CD14-positive monocyte (primary cell): ENCODE data around the gene ACOT2. TPM values are rescaled to one million over a fixed set of nuclear protein-coding genes. Genes with fewer than 3 reads are reported as not detected.

Experiments used
- DNase-seq, 3 donors: peaks; one replicate each; pipeline ENCODE4 v3.0.0-alpha.2; 2011 to 2022
- H2AFZ ChIP-seq: 2 replicates; pipeline ENCODE4 v1.6.0; 2012; ENCODE audit warnings: mild to moderate bottlenecking, low read depth, low read length, inconsistent platforms; ENCODE audit not compliant: insufficient read depth, poor library complexity, severe bottlenecking
- H3K27ac ChIP-seq, 2 donors: 1 replicate in 1 of 2; 2 replicates in 1 of 2; pipeline ENCODE4 v1.5.1; 2012 to 2013; ENCODE audit warnings: low read length in 2 of 2, control low read depth in 1 of 2, inconsistent platforms in 1 of 2, low read depth in 1 of 2, mild to moderate bottlenecking in 1 of 2
- H3K27me3 ChIP-seq, 2 donors: one replicate each; pipeline versions ENCODE4 v1.6.0 to v1.6.1; 2011 to 2013; ENCODE audit warnings: low read length in 2 of 2; ENCODE audit not compliant: control insufficient read depth in 2 of 2, insufficient read depth in 2 of 2
- H3K36me3 ChIP-seq, 2 donors: replicated peaks in 1 of 2; 1 replicate in 1 of 2; 2 replicates in 1 of 2; pipeline versions ENCODE4 v1.5.1 to v1.6.1; 2012 to 2013; ENCODE audit warnings: low read length in 2 of 2, control low read depth in 1 of 2, inconsistent platforms in 1 of 2, mild to moderate bottlenecking in 1 of 2; ENCODE audit not compliant: insufficient read depth in 2 of 2, control insufficient read depth in 1 of 2
- H3K4me1 ChIP-seq, 2 donors: 1 replicate in 1 of 2; 2 replicates in 1 of 2; pipeline versions ENCODE4 v1.5.1 to v1.6.1; 2012 to 2013; ENCODE audit warnings: low read length in 2 of 2, control low read depth in 1 of 2, inconsistent platforms in 1 of 2, mild to moderate bottlenecking in 1 of 2, moderate library complexity in 1 of 2; ENCODE audit not compliant: insufficient read depth in 2 of 2, control insufficient read depth in 1 of 2
- H3K4me2 ChIP-seq: replicated peaks from 2 replicates; pipeline ENCODE3; 2012; ENCODE audit warnings: low read length, moderate library complexity, mild to moderate bottlenecking; ENCODE audit not compliant: poor library complexity, severe bottlenecking; ENCODE audit errors: extremely low read depth
- H3K4me3 ChIP-seq, 3 experiments: fragments of 200-600 bp in 1 of 3; sonication (generic) in 1 of 3; replicated peaks in 1 of 3; 1 replicate in 2 of 3; 2 replicates in 1 of 3; pipeline ENCODE4 v1.5.1; 2011 to 2013; ENCODE audit warnings: low read length in 3 of 3, mild to moderate bottlenecking in 3 of 3, control low read depth in 2 of 3, low read depth in 2 of 3, inconsistent platforms in 1 of 3, moderate library complexity in 1 of 3
- H3K79me2 ChIP-seq: 2 replicates; pipeline ENCODE4 v1.6.0; 2012; ENCODE audit warnings: mild to moderate bottlenecking, control low read depth, inconsistent platforms, low read length, moderate library complexity; ENCODE audit not compliant: insufficient read depth
- H3K9ac ChIP-seq: 2 replicates; pipeline ENCODE4 v1.6.0; 2017; ENCODE audit warnings: low read length, mild to moderate bottlenecking; ENCODE audit not compliant: insufficient read depth, poor library complexity, severe bottlenecking
- H3K9me3 ChIP-seq, 2 donors: replicated peaks in 1 of 2; 1 replicate in 1 of 2; 2 replicates in 1 of 2; pipeline versions ENCODE4 v1.5.1 to v1.6.1; 2012 to 2013; ENCODE audit warnings: low read length in 2 of 2, control low read depth in 1 of 2; ENCODE audit not compliant: control insufficient read depth in 1 of 2, insufficient read depth in 1 of 2
- H4K20me1 ChIP-seq: 2 replicates; pipeline ENCODE4 v1.6.0; 2012; ENCODE audit warnings: mild to moderate bottlenecking, low read length, control low read depth, moderate library complexity; ENCODE audit not compliant: insufficient read depth
- H3K27ac Mint-ChIP-seq, 7 donors: one replicate each; pipeline ENCODE4 v1.8.0; 2020; ENCODE audit warnings: mild to moderate bottlenecking in 7 of 7, mixed read lengths in 7 of 7, moderate library complexity in 6 of 7, inconsistent platforms in 2 of 7
- H3K27me3 Mint-ChIP-seq, 3 donors: one replicate each; pipeline ENCODE4 v1.8.0; 2021 to 2022; ENCODE audit warnings: low read depth in 3 of 3, mild to moderate bottlenecking in 3 of 3, mixed read lengths in 3 of 3, moderate library complexity in 3 of 3, inconsistent platforms in 1 of 3
- H3K36me3 Mint-ChIP-seq, 2 donors: one replicate each; pipeline ENCODE4 v1.8.0; 2020; ENCODE audit warnings: mixed read lengths in 2 of 2, inconsistent platforms in 1 of 2, mild to moderate bottlenecking in 1 of 2
- H3K4me1 Mint-ChIP-seq: one replicate; pipeline ENCODE4 v1.8.0; 2020; ENCODE audit warnings: mild to moderate bottlenecking, mixed read lengths
- H3K4me3 Mint-ChIP-seq, 2 donors: one replicate each; pipeline ENCODE4 v1.8.0; 2020; ENCODE audit warnings: mild to moderate bottlenecking in 2 of 2, mixed read lengths in 2 of 2, moderate library complexity in 1 of 2
- H3K9me3 Mint-ChIP-seq, 7 donors: one replicate each; pipeline ENCODE4 v1.8.0; 2020 to 2022; ENCODE audit warnings: mixed read lengths in 7 of 7, mild to moderate bottlenecking in 6 of 7, moderate library complexity in 6 of 7, inconsistent platforms in 2 of 7
- WGBS: methylation state at CpG from one replicate; pipeline ENCODE4 v1.1.5; 2013; ENCODE audit warnings: missing lambda C conversion rate; ENCODE audit not compliant: insufficient coverage; 5-methylcytosine and 5-hydroxymethylcytosine counted together
- intact Hi-C, 2 donors: fragments of 100-400 bp; cut with micrococcal nuclease; formaldehyde crosslinking; loops; one replicate each; pipeline versions ENCODE4 v1.15.0 to v1.15.1; 2023
- polyA plus RNA-seq, 3 donors: library from polyadenylated mRNA; depleted of rRNA in 1 of 3; unstranded in 2 of 3; stranded (reverse) in 1 of 3; fragments of 300-500 nt in 2 of 3; fragments of >200 nt in 1 of 3; fragmentation: Illumina TruSeq in 2 of 3; gene quantifications; 1 replicate in 2 of 3; 2 replicates in 1 of 3; pipeline ENCODE4 v1.2.3, GENCODE V29; 2012 to 2021
- TF ChIP-seq, protein P1 (sequence below): fragments of 200-600 bp; IDR thresholded peaks from one replicate; pipeline ENCODE4 v1.8.0; 2022; ENCODE audit warnings: antibody characterized with exemption, mild to moderate bottlenecking

ACOT2 gene
- polyA plus RNA-seq, 3 donors: 2.6 to 6.0 (median 5.2) TPM

DNA sequence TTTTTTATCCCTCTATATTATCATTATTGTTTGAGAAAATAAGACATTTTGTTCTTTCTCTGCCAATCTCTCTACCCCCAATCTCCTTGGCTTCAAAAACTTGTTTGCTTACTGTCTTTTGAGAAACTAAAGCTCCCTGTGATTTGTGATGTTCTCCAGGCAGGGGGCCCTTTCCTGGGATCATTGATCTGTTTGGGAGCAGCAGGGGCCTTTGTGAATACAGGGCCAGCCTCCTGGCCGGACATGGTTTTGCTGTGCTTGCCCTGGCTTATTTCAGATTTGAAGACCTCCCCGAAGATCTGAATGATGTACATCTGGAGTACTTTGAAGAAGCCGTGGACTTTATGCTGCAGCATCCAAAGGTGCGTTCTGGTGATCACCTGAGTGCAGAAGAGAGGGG is 47.8 kb downstream of the ACOT2 start:
- Mint-ChIP-seq H3K4me1 (peaks cover 7% of the 10 kb centered on the region), H3K9me3 (no peaks in the 10 kb centered on the region), H3K27me3 (peaks cover 11 to 20% (median 18%) of the 10 kb centered on the region in 3 donors), H3K27ac (peak overlapping the region in 1 of 7 donors; percentile 6), H3K4me3 (no peak overlapping the region), H3K36me3 (no peaks in the 10 kb centered on the region)
- Histone ChIP-seq H3K27me3 (peaks cover 9 to 13% of the 10 kb centered on the region in 2 donors), H3K9me3 (no peaks in the 10 kb centered on the region), H4K20me1 (no peaks in the 10 kb centered on the region), H3K9ac (no peak overlapping the region), H3K36me3 (no peaks in the 10 kb centered on the region), H3K4me3 (no peak overlapping the region), H3K4me2 (no peak overlapping the region), H3K79me2 (no peaks in the 10 kb centered on the region), H3K4me1 (peaks cover 7 to 9% of the 10 kb centered on the region in 2 donors), H3K27ac (no peak overlapping the region), H2AFZ (no peak overlapping the region)
- TF ChIP-seq, protein P1, sequence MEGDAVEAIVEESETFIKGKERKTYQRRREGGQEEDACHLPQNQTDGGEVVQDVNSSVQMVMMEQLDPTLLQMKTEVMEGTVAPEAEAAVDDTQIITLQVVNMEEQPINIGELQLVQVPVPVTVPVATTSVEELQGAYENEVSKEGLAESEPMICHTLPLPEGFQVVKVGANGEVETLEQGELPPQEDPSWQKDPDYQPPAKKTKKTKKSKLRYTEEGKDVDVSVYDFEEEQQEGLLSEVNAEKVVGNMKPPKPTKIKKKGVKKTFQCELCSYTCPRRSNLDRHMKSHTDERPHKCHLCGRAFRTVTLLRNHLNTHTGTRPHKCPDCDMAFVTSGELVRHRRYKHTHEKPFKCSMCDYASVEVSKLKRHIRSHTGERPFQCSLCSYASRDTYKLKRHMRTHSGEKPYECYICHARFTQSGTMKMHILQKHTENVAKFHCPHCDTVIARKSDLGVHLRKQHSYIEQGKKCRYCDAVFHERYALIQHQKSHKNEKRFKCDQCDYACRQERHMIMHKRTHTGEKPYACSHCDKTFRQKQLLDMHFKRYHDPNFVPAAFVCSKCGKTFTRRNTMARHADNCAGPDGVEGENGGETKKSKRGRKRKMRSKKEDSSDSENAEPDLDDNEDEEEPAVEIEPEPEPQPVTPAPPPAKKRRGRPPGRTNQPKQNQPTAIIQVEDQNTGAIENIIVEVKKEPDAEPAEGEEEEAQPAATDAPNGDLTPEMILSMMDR: no peak
- WGBS: 93% methylated on average over 3 of the region's 4 CpGs
- intact Hi-C loops: no loop called here
- DNase-seq: no peak

DNA sequence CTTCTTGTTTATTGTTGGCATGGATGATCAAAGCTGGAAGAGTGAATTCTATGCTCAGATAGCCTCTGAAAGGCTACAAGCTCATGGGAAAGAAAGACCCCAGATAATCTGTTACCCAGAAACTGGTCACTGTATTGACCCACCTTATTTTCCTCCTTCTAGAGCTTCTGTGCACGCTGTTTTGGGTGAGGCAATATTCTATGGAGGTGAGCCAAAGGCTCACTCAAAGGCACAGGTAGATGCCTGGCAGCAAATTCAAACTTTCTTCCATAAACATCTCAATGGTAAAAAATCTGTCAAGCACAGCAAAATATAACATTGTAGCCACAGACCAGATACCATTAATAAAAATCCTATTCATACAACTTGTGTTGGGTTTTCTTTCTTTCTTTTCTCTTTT is 50.5 kb downstream of the ACOT2 start:
- H3K9ac ChIP-seq: no peak overlapping the region
- Mint-ChIP-seq H3K4me1 (peaks cover 3% of the 10 kb centered on the region), H3K36me3 (no peaks in the 10 kb centered on the region), H3K4me3 (no peak overlapping the region), H3K9me3 (peaks cover 0 to 12% (median 3%) of the 10 kb centered on the region in 7 donors), H3K27ac (no peak overlapping the region), H3K27me3 (peaks cover 0 to 3% (median 3%) of the 10 kb centered on the region in 3 donors)
- no peak overlapping the region for H3K4me2 ChIP-seq
- no peak for DNase-seq
- H3K27me3 ChIP-seq: no peaks in the 10 kb centered on the region
- H3K36me3 ChIP-seq: no peaks in the 10 kb centered on the region
- no peaks in the 10 kb centered on the region for H3K79me2 ChIP-seq
- no CpG with 5 or more reads among the region's 1 CpG for WGBS
- TF ChIP-seq, protein P1: no peak
- no peaks in the 10 kb centered on the region for H4K20me1 ChIP-seq
- intact Hi-C loops: no loop called here
- H3K4me1 ChIP-seq: no peaks in the 10 kb centered on the region
- no peaks in the 10 kb centered on the region for H3K9me3 ChIP-seq
- no peak overlapping the region for H3K4me3 ChIP-seq
- no peak overlapping the region for H2AFZ ChIP-seq
- H3K27ac ChIP-seq: no peak overlapping the region
